OCI-LY7 (cell line): ENCODE measurements around the gene FHL5. TPM values are rescaled to one million over a fixed set of nuclear protein-coding genes. Genes with fewer than 3 reads are reported as not detected.
A peak's percentile ranks its signal among the peaks of the same experiment; 100 is the strongest.

ENCODE experiments used
- Bru-seq: library from RNA; stranded (reverse); fragments of 400-500 nt; gene quantifications from one replicate; lab custom pipeline; 2021; lab: Mats Ljungman, UMichigan
- BruChase-seq, 2 experiments: library from RNA; stranded (reverse); fragments of 400-500 nt; gene quantifications; one replicate each; lab custom pipeline; 2021; lab: Mats Ljungman, UMichigan
- BruUV-seq: library from RNA; stranded (reverse); fragments of 400-500 nt; replicated peaks from 2 replicates; lab custom pipeline; 2021; lab: Mats Ljungman, UMichigan
- CTCF ChIA-PET: fragments of 300-600 bp; sonication (Branson Sonifier 250); formaldehyde crosslinking; loops from one replicate; lab custom pipeline; 2022; ENCODE audit warnings: antibody characterized with exemption; ENCODE audit not compliant: unreplicated experiment; lab: Charles Lee
- POLR2A ChIA-PET: fragments of 300-600 bp; sonication (Branson Sonifier 250); formaldehyde crosslinking; loops from one replicate; lab custom pipeline; 2022; ENCODE audit warnings: antibody characterized with exemption; lab: Charles Lee
- DNase-seq: peaks from one replicate; pipeline ENCODE4 v3.0.0-alpha.2; 2015; ENCODE audit warnings: low spot score
- H2AFZ ChIP-seq: fragments of 200-600 bp; sonication (generic), shearing (Covaris generic); 2 replicates; pipeline ENCODE4 v1.6.1; 2014; ENCODE audit warnings: mild to moderate bottlenecking, antibody characterized with exemption, low read length, moderate library complexity
- H3K27ac ChIP-seq: fragments of 200-600 bp; sonication (generic); 2 replicates; pipeline ENCODE4 v1.5.1; 2014; ENCODE audit warnings: mixed run types, low read depth, mild to moderate bottlenecking, moderate library complexity, low read length, inconsistent platforms; ENCODE audit not compliant: poor library complexity, severe bottlenecking
- H3K36me3 ChIP-seq: fragments of 200-600 bp; sonication (generic); 2 replicates; pipeline ENCODE4 v1.6.1; 2014; ENCODE audit warnings: mild to moderate bottlenecking, antibody characterized with exemption, low read length, moderate library complexity, mixed read lengths; ENCODE audit not compliant: insufficient read depth
- H3K4me1 ChIP-seq: fragments of 200-600 bp; sonication (generic); 2 replicates; pipeline ENCODE4 v1.5.1; 2014; ENCODE audit warnings: mild to moderate bottlenecking, low read length; ENCODE audit not compliant: insufficient read depth, poor library complexity, severe bottlenecking
- H3K4me2 ChIP-seq: fragments of 200-600 bp; sonication (generic); 2 replicates; pipeline ENCODE4 v1.6.1; 2014; ENCODE audit warnings: mild to moderate bottlenecking, low read length
- H3K4me3 ChIP-seq: fragments of 200-600 bp; sonication (generic); 2 replicates; pipeline ENCODE4 v1.5.1; 2014; ENCODE audit warnings: mild to moderate bottlenecking, low read depth, low read length; ENCODE audit not compliant: poor library complexity, severe bottlenecking
- H3K79me2 ChIP-seq: fragments of 200-600 bp; sonication (generic); 2 replicates; pipeline ENCODE4 v1.6.1; 2016; ENCODE audit warnings: low read depth, mild to moderate bottlenecking, low read length, moderate library complexity, mixed read lengths; ENCODE audit not compliant: insufficient read depth
- H3K9me2 ChIP-seq: fragments of 200-600 bp; sonication (generic); 2 replicates; pipeline ENCODE4 v1.6.1; 2016; ENCODE audit warnings: mild to moderate bottlenecking, low read length, mixed read lengths; ENCODE audit not compliant: insufficient read depth
- H3K9me3 ChIP-seq: fragments of 200-600 bp; sonication (generic); 2 replicates; pipeline ENCODE4 v1.6.1; 2014; ENCODE audit warnings: mild to moderate bottlenecking, mixed run types, low read length, mixed read lengths
- H4K20me1 ChIP-seq: fragments of 200-600 bp; sonication (generic); 2 replicates; pipeline ENCODE4 v1.6.1; 2014; ENCODE audit warnings: mild to moderate bottlenecking, antibody characterized with exemption, low read length, moderate library complexity, mixed read lengths; ENCODE audit not compliant: insufficient read depth
- CTCF ChIP-seq: fragments of 200-600 bp; sonication (generic); conservative IDR thresholded peaks from 2 replicates; pipeline ENCODE4 v1.5.1; 2014; ENCODE audit warnings: mild to moderate bottlenecking, antibody characterized with exemption, low read length, moderate library complexity, mixed read lengths
- EZH2phosphoT487 ChIP-seq: fragments of 200-600 bp; sonication (generic); IDR thresholded peaks from 2 replicates; pipeline ENCODE4 v1.6.1; 2018; ENCODE audit warnings: low read depth, borderline replicate concordance, mild to moderate bottlenecking, mixed run types, antibody characterized with exemption, low read length, moderate library complexity, mixed read lengths
- intact Hi-C: fragments of 100-400 bp; cut with micrococcal nuclease; formaldehyde crosslinking; loops from one replicate; pipeline ENCODE4 v1.10.0; 2022; ENCODE audit not compliant: unreplicated experiment
- long read RNA-seq: library from polyadenylated mRNA; stranded (forward); transcript quantifications from one replicate; pipeline ENCODE4 v2.0.0, GENCODE V29; 2022
- total RNA-seq, 2 experiments: library from RNA; depleted of rRNA in 1 of 2; stranded (reverse); fragments of >200 nt in 1 of 2; shearing (Covaris generic) in 1 of 2; gene quantifications; 2 replicates each; pipeline ENCODE4 v1.2.3, GENCODE V29; 2014 to 2022

The FHL5 gene
- total RNA-seq (2014; rRNA removed; shearing (Covaris generic)) = not detected in 2 replicates
- not detected in 2 replicates for total RNA-seq (2022)
- percentile 14 among the genes with signal in this experiment for Bru-seq, nascent RNA
- BruChase-seq, experiment 1, labeled RNA remaining after a 6-hour chase = percentile 3 among the genes with signal in this experiment
- percentile 6 among the genes with signal in this experiment for BruChase-seq, experiment 2, labeled RNA remaining after a 2-hour chase
- long read RNA-seq = 0 reads

DNA sequence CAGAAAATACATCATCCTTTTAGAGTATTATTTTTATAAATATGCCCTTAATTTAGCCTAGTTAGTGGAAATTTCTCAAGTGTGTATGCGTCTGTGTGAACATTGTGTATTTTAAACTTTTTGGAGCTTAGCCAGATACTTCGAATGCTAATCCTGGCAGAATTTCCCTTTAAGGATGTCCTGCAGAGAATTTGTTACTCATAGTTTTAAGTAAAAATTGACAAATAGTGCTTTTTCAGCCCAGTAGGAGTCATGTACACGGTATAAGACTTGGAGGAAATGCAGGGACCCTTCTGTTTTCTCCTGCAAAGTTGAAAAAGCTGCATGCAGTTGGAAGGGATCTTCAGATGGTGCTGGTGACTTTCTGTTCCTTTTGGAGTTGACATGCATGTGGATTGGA, at the start of gene FHL5:
FHL5 (plus strand) TSS at position 243 of the 400 bp plus-strand sequence. CDS start 40,486 bp downstream, outside the sequence.
- Histone ChIP-seq H3K79me2 (no peaks in the 10 kb centered on the region), H3K27ac (no peak within 1 kb of the TSS), H3K9me2 (no peaks in the 10 kb centered on the region), H4K20me1 (no peaks in the 10 kb centered on the region), H3K9me3 (no peaks in the 10 kb centered on the region), H2AFZ (no peak within 1 kb of the TSS), H3K36me3 (no peaks in the 10 kb centered on the region), H3K4me3 (no peak within 1 kb of the TSS), H3K4me1 (no peaks in the 10 kb centered on the region), H3K4me2 (no peak within 1 kb of the TSS)
- CTCF ChIA-PET = no interaction called here
- intact Hi-C loops = no loop called here
- no TSS peak for BruUV-seq
- no peak for DNase-seq
- TF ChIP-seq EZH2phosphoT487 (no peak), CTCF (no peak)
- POLR2A ChIA-PET = interaction anchor here (1.3 to 1.4 kb wide), 2 partner anchors 18 to 49 kb away, joined by 5 to 6 read pairs; no protein-coding TSS in a partner anchor

DNA sequence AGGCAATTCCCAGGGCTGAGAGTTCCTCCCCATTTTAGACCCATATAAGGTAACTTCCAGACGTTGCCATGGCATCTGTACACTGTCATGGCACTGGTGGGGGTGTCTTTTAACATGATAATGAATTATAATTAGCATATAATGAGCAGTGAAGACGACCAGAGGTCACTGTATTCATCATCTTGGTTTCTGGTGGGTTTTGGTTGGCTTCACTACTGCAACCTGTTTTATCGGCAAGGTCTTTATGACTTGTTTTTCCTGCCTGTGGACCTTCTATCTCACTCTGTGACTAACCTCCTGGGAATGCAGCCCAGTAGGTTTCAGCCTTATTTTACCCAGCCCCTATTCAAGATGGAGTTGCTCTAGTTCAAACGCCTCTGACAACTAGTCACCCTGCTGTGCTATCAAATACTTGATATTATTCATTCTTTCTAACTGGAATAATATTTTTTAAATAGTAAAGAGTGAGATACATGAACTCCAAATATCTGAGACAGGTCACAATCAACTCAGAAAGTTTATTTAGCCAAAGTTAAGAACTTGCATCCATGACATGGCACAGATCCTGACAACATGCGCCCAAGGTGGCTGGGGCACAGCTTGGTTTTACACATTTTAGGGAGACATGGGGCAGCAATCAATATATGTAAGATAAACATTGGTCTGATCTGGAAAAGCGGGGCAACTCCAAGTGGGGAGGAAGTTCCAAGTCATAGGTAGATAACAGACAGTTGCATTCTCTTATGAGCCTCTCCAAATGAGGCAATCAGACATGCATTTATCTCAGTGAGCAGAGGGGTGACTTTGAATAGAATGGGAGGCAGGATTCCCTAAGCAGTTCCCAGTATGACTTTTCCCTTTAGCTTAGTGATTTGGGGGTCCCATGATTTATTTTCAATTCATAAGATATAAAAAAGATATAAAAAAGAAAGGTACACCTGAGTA, 42.5 kb upstream of the FHL5 start:
- intact Hi-C loops = loop anchor here (2.0 to 10.0 kb wide), 4 partner anchors 90 to 943 kb away; partner anchors contain the start of genes GPR63, MANEA and MMS22L
- peak overlapping the region; percentile 90 for H3K4me3 ChIP-seq
- H3K4me2 ChIP-seq = peak overlapping the region; percentile 75
- H3K36me3 ChIP-seq = peaks cover 11% of the 10 kb centered on the region
- H4K20me1 ChIP-seq = no peaks in the 10 kb centered on the region
- no TSS peak for BruUV-seq
- no peak overlapping the region for H3K27ac ChIP-seq
- no peaks in the 10 kb centered on the region for H3K9me2 ChIP-seq
- POLR2A ChIA-PET = interaction anchor here (0.6 to 0.7 kb wide), 3 partner anchors 25 to 535 kb away, joined by 3 to 5 read pairs (median 4); no protein-coding TSS in a partner anchor
- TF ChIP-seq EZH2phosphoT487 (no peak), CTCF (no peak)
- CTCF ChIA-PET = no interaction called here
- DNase-seq = peak; percentile 7
- peak overlapping the region; percentile 97; the same call in 1 of the 2 replicates for H2AFZ ChIP-seq
- no peaks in the 10 kb centered on the region for H3K9me3 ChIP-seq
- peaks cover 36% of the 10 kb centered on the region; the same call in 1 of the 2 replicates for H3K79me2 ChIP-seq
- H3K4me1 ChIP-seq = peaks cover 24% of the 10 kb centered on the region
